Lower leg skin (tissue), 4 donors: ENCODE results near the gene SPTBN4. TPM values are rescaled to one million over a fixed set of nuclear protein-coding genes. Genes with fewer than 3 reads are reported as not detected.
"Not testable (repeated sequence)": the region's sequence is repeated elsewhere in the genome, so short reads cannot be mapped to it uniquely, and the experiment has no call there.

ENCODE experiments used
- DNase-seq, 2 donors: peaks; one replicate each; pipeline ENCODE4 v3.0.0-alpha.2; 2019; ENCODE audit warnings: low spot score in 2 of 2
- H3K4me3 ChIP-seq: fragments of 200-600 bp; sonication (generic); 2 replicates; pipeline ENCODE4 v1.5.1; 2017; ENCODE audit warnings: mild to moderate bottlenecking, low read depth; ENCODE audit not compliant: poor library complexity, severe bottlenecking
- CTCF ChIP-seq, 3 donors: fragments of 450-650 bp; IDR thresholded peaks; one replicate each; pipeline ENCODE4 v1.5.1; 2016; ENCODE audit warnings: antibody characterized with exemption in 3 of 3, mild to moderate bottlenecking in 3 of 3, moderate library complexity in 2 of 3
- POLR2A ChIP-seq, 2 donors: fragments of 450-650 bp; IDR thresholded peaks; one replicate each; pipeline ENCODE4 v1.6.1; 2016 to 2017; ENCODE audit warnings: antibody characterized with exemption in 2 of 2, mild to moderate bottlenecking in 1 of 2, moderate library complexity in 1 of 2
- WGBS, 2 donors: methylation state at CpG; one replicate each; pipeline ENCODE4 v1.1.5; 2018; 5-methylcytosine and 5-hydroxymethylcytosine counted together
- intact Hi-C: fragments of 100-400 bp; cut with DNase I; formaldehyde crosslinking; loops from one replicate; pipeline ENCODE4 v1.15.0; 2023; ENCODE audit warnings: low total_unique reads
- total RNA-seq, 4 donors: library from RNA; depleted of rRNA; stranded (reverse); fragments of >200 nt; gene quantifications; one replicate each; pipeline ENCODE4 v1.1.0, GENCODE V29; 2016

The SPTBN4 gene
- total RNA-seq, 4 donors from 2014 or later: 0.25 to 2.2 (median 1.6) TPM

DNA sequence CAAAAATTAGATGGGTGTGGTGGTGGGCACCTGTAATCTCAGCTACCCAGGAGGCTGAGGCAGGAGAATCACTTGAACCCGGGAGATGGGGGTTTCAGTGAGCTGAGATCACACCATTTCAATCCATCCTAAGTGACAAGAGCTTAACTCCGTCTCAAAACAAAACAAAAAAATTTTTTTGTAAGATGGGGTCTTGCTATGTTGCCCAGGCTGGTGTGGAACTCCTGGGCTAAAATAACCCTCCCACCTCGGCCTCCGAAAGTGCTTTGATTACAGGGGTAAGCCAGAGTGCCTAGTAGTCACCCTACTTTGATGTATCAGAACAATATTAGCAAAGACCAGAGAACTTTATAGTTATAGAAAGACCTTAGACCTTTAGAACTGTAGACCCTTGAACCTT is 7.9 kb downstream of the SPTBN4 start:
- no peak for DNase-seq
- 93% methylated on average over 4 of the region's 4 CpGs for WGBS, 2 donors
- no peak overlapping the region for H3K4me3 ChIP-seq
- intact Hi-C loops: no loop called here
- TF ChIP-seq CTCF (IDR thresholded peaks at IDR 0.05) (no peak), POLR2A (IDR thresholded peaks at IDR 0.05) (no peak)

- H3K4me3 ChIP-seq, intact Hi-C loops, DNase-seq: not testable (repeated sequence)
- WGBS, 2 donors: 86 to 89% methylated on average over 15 of the region's 15 CpGs
These were observed 9.3 kb downstream of the SPTBN4 start for GRCh38 chr19:40475878-40476644.

DNA sequence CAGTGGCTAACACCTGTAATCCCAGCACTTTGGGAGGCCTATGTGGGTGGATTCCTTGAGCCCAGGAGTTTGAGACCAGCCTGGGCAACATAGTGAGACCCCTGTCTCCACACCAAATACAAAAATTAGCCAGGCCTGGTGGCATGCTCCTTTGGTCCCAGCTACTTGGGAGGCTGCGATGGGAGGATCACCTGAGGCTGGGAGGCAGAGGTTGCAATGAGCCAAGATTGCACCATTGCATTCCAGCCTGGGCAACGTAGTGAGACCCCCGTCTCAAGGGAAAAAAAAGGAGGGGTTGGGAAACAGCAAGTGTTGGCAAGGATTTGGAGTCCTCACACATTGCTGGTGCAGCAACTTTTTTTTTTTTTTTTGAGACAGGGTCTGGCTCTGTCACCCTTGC is 19.2 kb downstream of the SPTBN4 start:
- DNase-seq: no peak
- WGBS, 2 donors: 86 to 92% methylated on average over 3 of the region's 3 CpGs
- no peak overlapping the region for H3K4me3 ChIP-seq
- TF ChIP-seq POLR2A (IDR thresholded peaks at IDR 0.05): no peak
- TF ChIP-seq CTCF (IDR thresholded peaks at IDR 0.05): no peak
- intact Hi-C loops: no loop called here

GRCh38 chr19:40489882-40490230 is 23.1 kb downstream of the SPTBN4 start:
- no peak for DNase-seq
- no peak overlapping the region for H3K4me3 ChIP-seq
- intact Hi-C loops: no loop called here
- 64 to 67% methylated on average over 23 to 25 of the region's 25 CpGs for WGBS, 2 donors
- no peak for TF ChIP-seq POLR2A (IDR thresholded peaks at IDR 0.05)
- TF ChIP-seq CTCF (IDR thresholded peaks at IDR 0.05): no peak

- no peak overlapping the region for H3K4me3 ChIP-seq
- no peak for DNase-seq
- WGBS, 2 donors: 92% methylated on average over 3 of the region's 3 CpGs
- TF ChIP-seq CTCF (IDR thresholded peaks at IDR 0.05) (no peak), POLR2A (IDR thresholded peaks at IDR 0.05) (no peak)
- intact Hi-C loops: no loop called here
These were observed 25.5 kb downstream of the SPTBN4 start for GRCh38 chr19:40492274-40492673.

- no peak for TF ChIP-seq POLR2A (IDR thresholded peaks at IDR 0.05)
- TF ChIP-seq CTCF (IDR thresholded peaks at IDR 0.05): no peak
- 68 to 74% methylated on average over 4 of the region's 4 CpGs for WGBS, 2 donors
- H3K4me3 ChIP-seq: no peak overlapping the region
- intact Hi-C loops: no loop called here
- DNase-seq: no peak
These were observed 27.0 kb downstream of the SPTBN4 start for GRCh38 chr19:40493778-40494177.
